K562 (cell line): Measurements from ENCODE around the gene C4BPB. TPM values are rescaled to one million over a fixed set of nuclear protein-coding genes. Genes with fewer than 3 reads are reported as not detected.

ENCODE experiments used
- ATAC-seq: fragments of 200-7000 bp; cut with Tn5 transposase; 3 replicates; pipeline ENCODE4 v1.9.1; 2020; ENCODE audit warnings: moderate library complexity
- BruUV-seq: library from RNA; stranded (reverse); fragments of 400-500 nt; replicated peaks from 2 replicates; lab custom pipeline; 2021; lab: Mats Ljungman, UMichigan
- CTCF ChIA-PET: fragments of 300-600 bp; formaldehyde crosslinking; extraction: SDS; loops from one replicate; lab custom pipeline; 2021; ENCODE audit warnings: low intra/inter-chr PET ratio; lab: Yijun Ruan, JAX
- POLR2A ChIA-PET: fragments of 300-600, 350-650 bp; sonication (Branson Sonifier 250); formaldehyde crosslinking; extraction: SDS; loops from one replicate; lab custom pipeline; 2021; ENCODE audit warnings: antibody characterized with exemption, inconsistent platforms; lab: Yijun Ruan, JAX
- DNase-seq, 4 experiments: peaks; one replicate each; pipeline versions ENCODE4 v3.0.0 to v3.0.0-alpha.2; 2011 to 2018; ENCODE audit warnings: low spot score in 3 of 4, mixed read lengths in 3 of 4; ENCODE audit errors: extremely low read depth in 1 of 4
- FAIRE-seq: peaks from 2 replicates; lab custom pipeline; 2011; peaks lifted over from hg19 to GRCh38; lab: Jason Lieb, UNC
- H2AFZ ChIP-seq: 2 replicates; pipeline ENCODE4 v1.6.0; 2011; ENCODE audit warnings: low read depth, low read length, control low read depth, inconsistent platforms
- H3K27ac ChIP-seq: fragments of 200-600 bp; 3 replicates; pipeline ENCODE4 v1.8.0; 2011; ENCODE audit warnings: low read depth, mild to moderate bottlenecking, control low read depth, inconsistent platforms, low read length, moderate library complexity, mixed read lengths; ENCODE audit errors: extremely low read depth
- H3K27me3 ChIP-seq, 2 experiments: fragments of 300-600 bp in 1 of 2; 2 replicates in 1 of 2; 3 replicates in 1 of 2; pipeline versions ENCODE4 v1.6.0 to v1.8.0; 2011; ENCODE audit warnings: inconsistent platforms in 2 of 2, low read length in 2 of 2, mild to moderate bottlenecking in 1 of 2, mixed read lengths in 1 of 2, moderate library complexity in 1 of 2; ENCODE audit not compliant: control insufficient read depth in 2 of 2, insufficient read depth in 2 of 2
- H3K36me3 ChIP-seq: fragments of 300-600 bp; 3 replicates; pipeline ENCODE4 v1.8.0; 2011; ENCODE audit warnings: mild to moderate bottlenecking, low read length, inconsistent platforms; ENCODE audit not compliant: control insufficient read depth, insufficient read depth
- H3K4me1 ChIP-seq, 2 experiments: fragments of 200-600 bp in 1 of 2; replicated peaks in 1 of 2; 2 replicates in 1 of 2; 3 replicates in 1 of 2; pipeline versions ENCODE4 v1.5.1 to v1.8.0; 2011; ENCODE audit warnings: inconsistent platforms in 2 of 2, low read length in 2 of 2, mild to moderate bottlenecking in 1 of 2, mixed read lengths in 1 of 2, moderate library complexity in 1 of 2; ENCODE audit not compliant: control insufficient read depth in 2 of 2, insufficient read depth in 2 of 2
- H3K4me2 ChIP-seq: 2 replicates; pipeline ENCODE4 v1.6.1; 2011; ENCODE audit warnings: low read length, control low read depth, inconsistent platforms, mixed read lengths; ENCODE audit not compliant: insufficient read depth
- H3K4me3 ChIP-seq: fragments of 200-600 bp; sonication (generic), shearing (Covaris generic); 2 replicates; pipeline ENCODE4 v1.5.1; 2016; ENCODE audit warnings: control low read depth, inconsistent platforms
- H3K79me2 ChIP-seq: fragments of 200-600 bp; 3 replicates; pipeline ENCODE4 v1.8.0; 2011; ENCODE audit warnings: low read length, inconsistent platforms; ENCODE audit not compliant: control insufficient read depth, insufficient read depth
- H3K9ac ChIP-seq, 2 experiments: 2 replicates each; pipeline versions ENCODE4 v1.6.0 to v1.6.1; 2011; ENCODE audit warnings: low read depth in 2 of 2, low read length in 2 of 2, control low read depth in 1 of 2, inconsistent platforms in 1 of 2, mild to moderate bottlenecking in 1 of 2, mixed read lengths in 1 of 2; ENCODE audit not compliant: insufficient read depth in 1 of 2
- H3K9me1 ChIP-seq: one replicate; pipeline ENCODE4 v1.6.0; 2011; ENCODE audit warnings: inconsistent platforms, mild to moderate bottlenecking, low read length, moderate library complexity; ENCODE audit not compliant: control insufficient read depth, insufficient read depth
- H3K9me3 ChIP-seq: replicated peaks from 2 replicates; pipeline ENCODE4 v1.5.1; 2011; ENCODE audit warnings: low read depth, low read length, inconsistent platforms; ENCODE audit not compliant: control insufficient read depth, insufficient read depth
- H4K20me1 ChIP-seq: replicated peaks from 2 replicates; pipeline ENCODE4 v1.6.1; 2011; ENCODE audit warnings: low read length, inconsistent platforms, mixed read lengths; ENCODE audit not compliant: control insufficient read depth, insufficient read depth
- BDP1 ChIP-seq: IDR thresholded peaks from 3 replicates; pipeline ENCODE4 v1.6.1; 2011; ENCODE audit not compliant: insufficient read length, insufficient read depth
- CBX8 ChIP-seq: fragments of 200-600 bp; sonication (generic); IDR thresholded peaks from 2 replicates; pipeline ENCODE4 v1.6.1; 2012; ENCODE audit warnings: borderline replicate concordance, mixed run types, low read depth, mild to moderate bottlenecking, moderate library complexity, mixed read lengths, low read length, control low read depth, inconsistent platforms; ENCODE audit not compliant: poor library complexity, severe bottlenecking; ENCODE audit errors: extremely low read depth
- GTF2A2 ChIP-seq: IDR thresholded peaks from 2 replicates; pipeline ENCODE4 v1.6.1; 2016; ENCODE audit warnings: mild to moderate bottlenecking, missing genetic modification characterization, missing compliant biosample characterization
- HSF4 ChIP-seq: fragments of 250-450 bp; sonication (Bioruptor Pico); IDR thresholded peaks from 2 replicates; pipeline ENCODE4 v2.1.2; 2022; ENCODE audit warnings: mild to moderate bottlenecking, moderate library complexity, borderline replicate concordance
- LEF1 ChIP-seq: fragments of 450-650 bp; IDR thresholded peaks from 2 replicates; pipeline ENCODE4 v1.6.1; 2016; ENCODE audit warnings: mild to moderate bottlenecking
- PRPF4 ChIP-seq: fragments of 200-400 bp; formaldehyde crosslinking; IDR thresholded peaks from one replicate; pipeline ENCODE4 v1.6.1; 2017; ENCODE audit warnings: low read length, low read depth, mild to moderate bottlenecking; ENCODE audit not compliant: insufficient read depth, poor library complexity, severe bottlenecking
- RBM14 ChIP-seq: fragments of 200-400 bp; formaldehyde crosslinking; IDR thresholded peaks from 2 replicates; pipeline ENCODE4 v1.6.1; 2018; ENCODE audit warnings: low read depth, mild to moderate bottlenecking, low read length, moderate library complexity, borderline replicate concordance; ENCODE audit not compliant: insufficient read depth
- SMAD2 ChIP-seq: fragments of 150-350 bp; IDR thresholded peaks from 2 replicates; pipeline ENCODE4 v1.6.1; 2014; ENCODE audit warnings: low read depth, mild to moderate bottlenecking, low read length
- SMAD3 ChIP-seq: fragments of 450-650 bp; formaldehyde crosslinking; conservative IDR thresholded peaks from 2 replicates; pipeline ENCODE4 v1.4.0; 2020; ENCODE audit warnings: mild to moderate bottlenecking
- ZNF311 ChIP-seq: fragments of 250-450 bp; sonication (Bioruptor Pico); IDR thresholded peaks from 2 replicates; pipeline ENCODE4 v1.4.0; 2020; ENCODE audit warnings: mild to moderate bottlenecking, moderate library complexity
- ZSCAN32 ChIP-seq: fragments of 450-650 bp; formaldehyde crosslinking; IDR thresholded peaks from 2 replicates; pipeline ENCODE4 v1.4.0; 2020; ENCODE audit warnings: mild to moderate bottlenecking, moderate library complexity
- WGBS: fragments of 100-300 bp; shearing (Covaris generic); methylation state at CpG from one replicate; pipeline ENCODE4 v1.1.6; 2016; ENCODE audit warnings: low coverage, mixed read lengths; ENCODE audit not compliant: insufficient coverage; ENCODE audit errors: missing lambda C conversion rate; 5-methylcytosine and 5-hydroxymethylcytosine counted together
- in situ Hi-C: fragments of 300-500 bp; cut with MboI; formaldehyde crosslinking; loops from 4 replicates; pipeline ENCODE4 v1.15.0; 2018; ENCODE audit warnings: inconsistent platforms, mixed read lengths
- intact Hi-C: fragments of 100-400 bp; cut with micrococcal nuclease; formaldehyde crosslinking; loops from 2 replicates; pipeline ENCODE4 v1.14.2; 2022
- polyA plus RNA-seq, 8 experiments: library from polyadenylated mRNA; depleted of rRNA in 4 of 8; stranded (reverse) in 5 of 8; unstranded in 3 of 8; fragments of >200 nt; fragmentation: Nextera tagmentation in 2 of 8; fragmentation: Illumina TruSeq in 1 of 8; extraction: Ambion mirVana in 2 of 8; extraction: Trizol in 1 of 8; gene quantifications; 2 replicates each; pipeline versions ENCODE4 v1.2.1 to v1.2.3, GENCODE V29; 2011 to 2014; ENCODE audit warnings: inconsistent platforms in 1 of 8, missing spikeins in 1 of 8
- total RNA-seq, 7 experiments: library from RNA; depleted of rRNA in 6 of 7; stranded (reverse); fragments of >200 nt in 6 of 7; fragmentation: Illumina TruSeq in 2 of 7; extraction: Trizol in 2 of 7; gene quantifications; 2 replicates each; pipeline versions ENCODE4 v1.2.1 to v1.2.3, GENCODE V29; 2011 to 2021; ENCODE audit warnings: low replicate concordance in 1 of 7
- TF ChIP-seq, protein P1 (sequence below): sonication (generic); formaldehyde crosslinking; IDR thresholded peaks from 2 replicates; pipeline ENCODE4 v1.8.1; 2023; ENCODE audit warnings: mild to moderate bottlenecking, missing genetic modification reagents, moderate library complexity
- TF ChIP-seq, protein P2 (sequence below): fragments of 450-650 bp; formaldehyde crosslinking; IDR thresholded peaks from 2 replicates; pipeline ENCODE4 v1.4.0; 2022; ENCODE audit warnings: mild to moderate bottlenecking, moderate library complexity

C4BPB gene
- total and polyA plus RNA-seq, 9 of the 15 experiments (the other 6 are each of a cell fraction or from before 2014, with no cell fraction given) = not detected

DNA sequence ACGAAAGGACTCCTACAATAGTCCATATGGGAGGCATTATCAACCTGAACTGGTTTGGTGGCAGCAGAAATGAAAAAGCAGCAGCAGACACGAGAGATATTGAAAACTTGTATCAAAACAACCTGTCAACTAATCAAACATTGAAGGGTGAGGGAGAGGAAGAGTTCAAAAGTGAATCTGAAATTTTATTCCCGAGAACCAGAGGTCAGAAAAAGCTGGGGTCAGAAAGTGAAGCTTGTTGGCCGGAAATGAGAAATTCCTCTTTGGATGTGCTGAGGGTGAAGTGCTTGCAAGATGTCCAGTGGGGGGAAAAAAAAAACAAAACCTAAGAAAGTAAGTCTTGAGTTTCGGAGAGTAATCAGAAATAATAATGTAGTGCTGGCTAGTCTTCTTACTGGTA is 13.5 kb downstream of the C4BPB start:
- ChIA-PET POLR2A (no interaction called here), CTCF (no interaction called here)
- intact Hi-C loops (no loop called here), in situ Hi-C loops (no loop called here)
- 19% methylated on average over 5 of the region's 5 CpGs for WGBS
- H3K4me2 ChIP-seq = no peak overlapping the region; the same call in 1 of the 2 replicates
- no peaks in the 10 kb centered on the region for H3K36me3 ChIP-seq
- TF ChIP-seq BDP1 = no peak
- no TSS peak for BruUV-seq
- H3K27ac ChIP-seq = no peak overlapping the region
- H2AFZ ChIP-seq = peak overlapping the region; percentile 53
- FAIRE-seq (no peak), ATAC-seq (no peak), DNase-seq (no peak)
- no peaks in the 10 kb centered on the region for H3K9me1 ChIP-seq
- H3K27me3 ChIP-seq = no peaks in the 10 kb centered on the region
- no peaks in the 10 kb centered on the region for H3K9me3 ChIP-seq
- no peaks in the 10 kb centered on the region for H3K79me2 ChIP-seq
- H3K4me3 ChIP-seq = no peak overlapping the region
- no peaks in the 10 kb centered on the region for H4K20me1 ChIP-seq
- no peak overlapping the region for H3K9ac ChIP-seq
- H3K4me1 ChIP-seq = no peaks in the 10 kb centered on the region; a peak in 1 of 5 replicates

DNA sequence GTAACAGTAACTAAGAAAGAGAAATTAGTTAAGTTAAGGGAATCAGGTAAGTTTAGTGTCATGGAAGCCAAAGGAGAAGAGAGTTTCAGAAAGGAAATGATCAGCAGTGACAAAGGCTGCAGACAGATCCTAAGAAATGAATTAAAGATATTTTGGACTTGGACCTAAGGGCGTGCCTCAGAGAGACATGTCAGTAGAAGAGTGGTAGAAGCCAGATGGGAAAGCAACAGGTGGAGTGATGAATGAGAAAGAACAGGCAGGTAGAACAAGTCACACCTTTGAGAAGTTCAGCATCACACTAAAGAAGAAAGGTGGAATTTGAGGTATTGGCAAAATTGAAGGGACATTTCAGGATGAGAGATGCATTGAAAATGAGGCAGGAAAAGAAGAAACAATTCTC is 14.0 kb downstream of the C4BPB start:
- no peaks in the 10 kb centered on the region for H3K79me2 ChIP-seq
- H3K9me3 ChIP-seq = no peaks in the 10 kb centered on the region
- DNase-seq (no peak), ATAC-seq (no peak), FAIRE-seq (no peak)
- no peaks in the 10 kb centered on the region for H3K27me3 ChIP-seq
- H2AFZ ChIP-seq = no peak overlapping the region
- 27% methylated on average over 1 of the region's 1 CpG for WGBS
- H3K36me3 ChIP-seq = no peaks in the 10 kb centered on the region
- ChIA-PET CTCF (no interaction called here), POLR2A (no interaction called here)
- no peak overlapping the region for H3K4me2 ChIP-seq
- BruUV-seq = no TSS peak
- no peak overlapping the region for H3K9ac ChIP-seq
- intact Hi-C loops (no loop called here), in situ Hi-C loops (no loop called here)
- H3K27ac ChIP-seq = no peak overlapping the region
- no peaks in the 10 kb centered on the region; a peak in 1 of 5 replicates for H3K4me1 ChIP-seq
- no peaks in the 10 kb centered on the region for H4K20me1 ChIP-seq
- no peaks in the 10 kb centered on the region for H3K9me1 ChIP-seq
- no peak overlapping the region for H3K4me3 ChIP-seq
- no peak for TF ChIP-seq SMAD3 (CRISPR knock-in tag)
- TF ChIP-seq ZNF311 (CRISPR knock-in tag) = no peak
- TF ChIP-seq LEF1 = no peak
- no peak for TF ChIP-seq ZSCAN32 (CRISPR knock-in tag)
- TF ChIP-seq HSF4 = no peak
- TF ChIP-seq, protein P1, sequence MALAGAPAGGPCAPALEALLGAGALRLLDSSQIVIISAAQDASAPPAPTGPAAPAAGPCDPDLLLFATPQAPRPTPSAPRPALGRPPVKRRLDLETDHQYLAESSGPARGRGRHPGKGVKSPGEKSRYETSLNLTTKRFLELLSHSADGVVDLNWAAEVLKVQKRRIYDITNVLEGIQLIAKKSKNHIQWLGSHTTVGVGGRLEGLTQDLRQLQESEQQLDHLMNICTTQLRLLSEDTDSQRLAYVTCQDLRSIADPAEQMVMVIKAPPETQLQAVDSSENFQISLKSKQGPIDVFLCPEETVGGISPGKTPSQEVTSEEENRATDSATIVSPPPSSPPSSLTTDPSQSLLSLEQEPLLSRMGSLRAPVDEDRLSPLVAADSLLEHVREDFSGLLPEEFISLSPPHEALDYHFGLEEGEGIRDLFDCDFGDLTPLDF = no peak
- TF ChIP-seq RBM14 = no peak
- TF ChIP-seq, protein P2, sequence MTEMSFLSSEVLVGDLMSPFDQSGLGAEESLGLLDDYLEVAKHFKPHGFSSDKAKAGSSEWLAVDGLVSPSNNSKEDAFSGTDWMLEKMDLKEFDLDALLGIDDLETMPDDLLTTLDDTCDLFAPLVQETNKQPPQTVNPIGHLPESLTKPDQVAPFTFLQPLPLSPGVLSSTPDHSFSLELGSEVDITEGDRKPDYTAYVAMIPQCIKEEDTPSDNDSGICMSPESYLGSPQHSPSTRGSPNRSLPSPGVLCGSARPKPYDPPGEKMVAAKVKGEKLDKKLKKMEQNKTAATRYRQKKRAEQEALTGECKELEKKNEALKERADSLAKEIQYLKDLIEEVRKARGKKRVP = no peak
- no peak for TF ChIP-seq SMAD2
- TF ChIP-seq PRPF4 = no peak
- no peak for TF ChIP-seq CBX8
- no peak for TF ChIP-seq GTF2A2
